Smooth muscle cell (in vitro differentiated cells): ENCODE data around the gene HACD2. TPM values are rescaled to one million over a fixed set of nuclear protein-coding genes. Genes with fewer than 3 reads are reported as not detected.

Source experiments
- DNase-seq: peaks from one replicate; lab custom pipeline; 2025; ENCODE audit not compliant: unreplicated experiment; lab: John Stamatoyannopoulos, UW
- H2AFZ ChIP-seq: fragments of 200-600 bp; sonication (generic); 2 replicates; pipeline ENCODE4 v1.6.0; 2016; ENCODE audit warnings: antibody characterized with exemption, low read depth, mild to moderate bottlenecking
- H3F3A ChIP-seq: fragments of 200-600 bp; sonication (generic); 2 replicates; pipeline ENCODE4 v1.6.0; 2017; ENCODE audit warnings: antibody characterized with exemption, low read depth
- H3K27ac ChIP-seq: fragments of 200-600 bp; sonication (generic); 2 replicates; pipeline ENCODE4 v1.5.1; 2016; ENCODE audit warnings: low read depth, mild to moderate bottlenecking
- H3K27me3 ChIP-seq: fragments of 200-600 bp; sonication (generic); 2 replicates; pipeline ENCODE4 v1.6.1; 2016; ENCODE audit warnings: low read depth, mild to moderate bottlenecking
- H3K36me3 ChIP-seq: fragments of 200-600 bp; sonication (generic); 2 replicates; pipeline ENCODE4 v1.5.1; 2016; ENCODE audit warnings: low read depth
- H3K4me1 ChIP-seq: fragments of 200-600 bp; sonication (generic); 2 replicates; pipeline ENCODE4 v1.5.1; 2016; ENCODE audit warnings: low read depth
- H3K4me2 ChIP-seq: fragments of 200-600 bp; sonication (generic); 2 replicates; pipeline ENCODE4 v1.6.0; 2016; ENCODE audit warnings: mild to moderate bottlenecking
- H3K4me3 ChIP-seq: fragments of 200-600 bp; sonication (generic); 2 replicates; pipeline ENCODE4 v1.5.1; 2016; ENCODE audit warnings: mild to moderate bottlenecking
- H3K79me2 ChIP-seq: fragments of 200-600 bp; sonication (generic); 2 replicates; pipeline ENCODE4 v1.6.0; 2016; ENCODE audit warnings: low read depth, mild to moderate bottlenecking
- H3K9ac ChIP-seq: fragments of 200-600 bp; sonication (generic); 2 replicates; pipeline ENCODE4 v1.6.0; 2016; ENCODE audit warnings: low read depth
- H3K9me3 ChIP-seq: fragments of 200-600 bp; sonication (generic); replicated peaks from 2 replicates; pipeline ENCODE4 v1.5.1; 2016; ENCODE audit warnings: low read depth
- H4K20me1 ChIP-seq: fragments of 200-600 bp; sonication (generic); 2 replicates; pipeline ENCODE4 v1.6.0; 2016; ENCODE audit warnings: low read depth
- WGBS: methylation state at CpG from one replicate; pipeline ENCODE4 v1.1.7; 2016; ENCODE audit warnings: low lambda C conversion rate; 5-methylcytosine and 5-hydroxymethylcytosine counted together
- polyA plus RNA-seq: library from polyadenylated mRNA; unstranded; fragments of >200 nt; fragmentation: Nextera tagmentation; extraction: Ambion mirVana; gene quantifications from 2 replicates; pipeline ENCODE4 v1.2.1, GENCODE V29; 2016
- total RNA-seq: library from RNA; depleted of rRNA; stranded (reverse); fragments of >200 nt; gene quantifications from 2 replicates; pipeline ENCODE4 v1.2.3, GENCODE V29; 2014
- TF ChIP-seq, protein P1 (sequence below): fragments of 200-600 bp; sonication (generic); IDR thresholded peaks from 2 replicates; pipeline ENCODE4 v1.5.1; 2017; ENCODE audit warnings: borderline replicate concordance, mild to moderate bottlenecking, antibody characterized with exemption; ENCODE audit not compliant: insufficient read depth, poor library complexity, severe bottlenecking

The HACD2 gene
- total and polyA plus RNA-seq, 2 experiments from 2014 or later = 9.5 to 28.3 TPM

- Histone ChIP-seq H3K4me3 (no peak overlapping the region), H3K9ac (no peak overlapping the region), H3F3A (no peaks in the 10 kb centered on the region), H3K9me3 (no peaks in the 10 kb centered on the region), H3K27me3 (peaks cover 84% of the 10 kb centered on the region), H3K79me2 (no peaks in the 10 kb centered on the region), H2AFZ (no peak overlapping the region), H3K36me3 (no peaks in the 10 kb centered on the region), H4K20me1 (no peaks in the 10 kb centered on the region), H3K4me1 (no peaks in the 10 kb centered on the region), H3K4me2 (no peak overlapping the region), H3K27ac (no peak overlapping the region)
- no peak for DNase-seq
- WGBS = 77% methylated on average over 6 of the region's 6 CpGs
- TF ChIP-seq, protein P1, sequence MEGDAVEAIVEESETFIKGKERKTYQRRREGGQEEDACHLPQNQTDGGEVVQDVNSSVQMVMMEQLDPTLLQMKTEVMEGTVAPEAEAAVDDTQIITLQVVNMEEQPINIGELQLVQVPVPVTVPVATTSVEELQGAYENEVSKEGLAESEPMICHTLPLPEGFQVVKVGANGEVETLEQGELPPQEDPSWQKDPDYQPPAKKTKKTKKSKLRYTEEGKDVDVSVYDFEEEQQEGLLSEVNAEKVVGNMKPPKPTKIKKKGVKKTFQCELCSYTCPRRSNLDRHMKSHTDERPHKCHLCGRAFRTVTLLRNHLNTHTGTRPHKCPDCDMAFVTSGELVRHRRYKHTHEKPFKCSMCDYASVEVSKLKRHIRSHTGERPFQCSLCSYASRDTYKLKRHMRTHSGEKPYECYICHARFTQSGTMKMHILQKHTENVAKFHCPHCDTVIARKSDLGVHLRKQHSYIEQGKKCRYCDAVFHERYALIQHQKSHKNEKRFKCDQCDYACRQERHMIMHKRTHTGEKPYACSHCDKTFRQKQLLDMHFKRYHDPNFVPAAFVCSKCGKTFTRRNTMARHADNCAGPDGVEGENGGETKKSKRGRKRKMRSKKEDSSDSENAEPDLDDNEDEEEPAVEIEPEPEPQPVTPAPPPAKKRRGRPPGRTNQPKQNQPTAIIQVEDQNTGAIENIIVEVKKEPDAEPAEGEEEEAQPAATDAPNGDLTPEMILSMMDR = no peak
Observed at GRCh38 chr3:123444023-123444422, 140.8 kb downstream of the HACD2 start.

DNA sequence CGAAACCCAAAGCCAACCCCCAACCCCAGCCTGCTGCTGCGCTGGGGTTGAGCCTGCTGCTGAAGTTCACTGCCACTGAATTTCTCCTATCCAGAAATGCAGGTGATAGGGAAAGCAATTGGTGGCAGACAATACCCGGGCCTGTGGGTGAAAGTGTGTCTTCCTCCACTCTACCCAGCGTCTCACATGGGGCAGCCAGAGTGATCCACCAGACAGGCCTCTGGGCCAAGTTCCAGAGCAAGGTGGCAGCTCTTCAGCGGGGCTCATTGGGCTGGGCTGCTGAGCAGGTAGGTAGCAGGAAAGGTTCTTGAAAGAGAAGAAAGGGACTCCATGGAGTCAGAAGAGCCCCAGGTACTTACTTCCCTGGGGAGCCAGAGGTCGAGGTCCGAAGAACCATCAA, 141.9 kb downstream of the HACD2 start:
- WGBS = 92% methylated on average over 7 of the region's 7 CpGs
- Histone ChIP-seq H3K9me3 (no peaks in the 10 kb centered on the region), H3K4me2 (no peak overlapping the region), H4K20me1 (no peaks in the 10 kb centered on the region), H2AFZ (no peak overlapping the region), H3K27me3 (peaks cover 83% of the 10 kb centered on the region), H3K4me1 (no peaks in the 10 kb centered on the region), H3K27ac (no peak overlapping the region), H3K4me3 (no peak overlapping the region), H3K79me2 (no peaks in the 10 kb centered on the region), H3F3A (no peaks in the 10 kb centered on the region), H3K9ac (no peak overlapping the region), H3K36me3 (no peaks in the 10 kb centered on the region)
- TF ChIP-seq, protein P1 = no peak
- DNase-seq = no peak

GRCh38 chr3:123442125-123442524, 142.7 kb downstream of the HACD2 start:
- 96% methylated on average over 9 of the region's 9 CpGs for WGBS
- peaks cover 84% of the 10 kb centered on the region for H3K27me3 ChIP-seq
- H3K79me2 ChIP-seq = no peaks in the 10 kb centered on the region
- no peaks in the 10 kb centered on the region for H3K4me1 ChIP-seq
- no peaks in the 10 kb centered on the region for H3F3A ChIP-seq
- no peak overlapping the region for H3K9ac ChIP-seq
- no peaks in the 10 kb centered on the region for H4K20me1 ChIP-seq
- no peak overlapping the region for H3K4me3 ChIP-seq
- no peak overlapping the region for H3K4me2 ChIP-seq
- no peaks in the 10 kb centered on the region for H3K9me3 ChIP-seq
- TF ChIP-seq, protein P1 = no peak
- no peak overlapping the region for H2AFZ ChIP-seq
- H3K36me3 ChIP-seq = no peaks in the 10 kb centered on the region
- DNase-seq = no peak
- no peak overlapping the region for H3K27ac ChIP-seq

Other genes with a start within 250 kb of the HACD2 start
- 0.22 and 0.58 TPM in 2 replicates for gene ADCY5, start 136.0 kb downstream of the HACD2 start, total RNA-seq
- 0.11 and 0.50 TPM in 2 replicates for gene ADCY5, start 136.0 kb downstream of the HACD2 start, polyA plus RNA-seq